ENCODE data around the gene RAD51B.

- TF ChIP-seq, protein P1, sequence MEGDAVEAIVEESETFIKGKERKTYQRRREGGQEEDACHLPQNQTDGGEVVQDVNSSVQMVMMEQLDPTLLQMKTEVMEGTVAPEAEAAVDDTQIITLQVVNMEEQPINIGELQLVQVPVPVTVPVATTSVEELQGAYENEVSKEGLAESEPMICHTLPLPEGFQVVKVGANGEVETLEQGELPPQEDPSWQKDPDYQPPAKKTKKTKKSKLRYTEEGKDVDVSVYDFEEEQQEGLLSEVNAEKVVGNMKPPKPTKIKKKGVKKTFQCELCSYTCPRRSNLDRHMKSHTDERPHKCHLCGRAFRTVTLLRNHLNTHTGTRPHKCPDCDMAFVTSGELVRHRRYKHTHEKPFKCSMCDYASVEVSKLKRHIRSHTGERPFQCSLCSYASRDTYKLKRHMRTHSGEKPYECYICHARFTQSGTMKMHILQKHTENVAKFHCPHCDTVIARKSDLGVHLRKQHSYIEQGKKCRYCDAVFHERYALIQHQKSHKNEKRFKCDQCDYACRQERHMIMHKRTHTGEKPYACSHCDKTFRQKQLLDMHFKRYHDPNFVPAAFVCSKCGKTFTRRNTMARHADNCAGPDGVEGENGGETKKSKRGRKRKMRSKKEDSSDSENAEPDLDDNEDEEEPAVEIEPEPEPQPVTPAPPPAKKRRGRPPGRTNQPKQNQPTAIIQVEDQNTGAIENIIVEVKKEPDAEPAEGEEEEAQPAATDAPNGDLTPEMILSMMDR (conservative IDR thresholded peaks at IDR 0.05), result no peak
- no peak for TF ChIP-seq EZH2 (IDR thresholded peaks at IDR 0.05; ENCODE audit: low read depth)
Observed at GRCh38 chr14:68301219-68301618, 481.6 kb downstream of the RAD51B start.
